Mammary epithelial cell (primary cell): ENCODE data around the gene MICU1.

ENCODE experiments used
- CTCF ChIP-seq, 2 donors: IDR thresholded peaks in 1 of 2; conservative IDR thresholded peaks in 1 of 2; 2 replicates each; pipeline ENCODE4 v1.5.1; 2011 to 2012; ENCODE audit warnings: inconsistent platforms in 2 of 2, low read length in 2 of 2, mild to moderate bottlenecking in 2 of 2, control low read depth in 1 of 2, low read depth in 1 of 2; ENCODE audit not compliant: insufficient read depth in 1 of 2; ENCODE audit errors: extremely low read depth in 1 of 2
- EZH2 ChIP-seq: IDR thresholded peaks from 2 replicates; pipeline ENCODE4 v1.6.1; 2012; ENCODE audit warnings: low read length, inconsistent platforms, borderline replicate concordance

GRCh38 chr10:72505435-72505834 is 120.4 kb downstream of the MICU1 start:
- TF ChIP-seq CTCF (conservative IDR thresholded peaks at IDR 0.05 in 1 of 2, IDR thresholded peaks at IDR 0.05 in 1 of 2; ENCODE audit: extremely low read depth in 1 of 2, insufficient read depth in 1 of 2, low read depth in 1 of 2, low read length in 2 of 2) (no peak), EZH2 (no peak)
